Caco-2 (cell line): ENCODE data around the gene XRCC2. TPM values are rescaled to one million over a fixed set of nuclear protein-coding genes. Genes with fewer than 3 reads are reported as not detected.

ENCODE experiments used
- BruUV-seq: library from RNA; stranded (reverse); fragments of 400-500 nt; replicated peaks from 2 replicates; lab custom pipeline; 2021; lab: Mats Ljungman, UMichigan
- CTCF ChIA-PET: fragments of 300-600 bp; sonication (Branson Sonifier 250); formaldehyde crosslinking; loops from one replicate; lab custom pipeline; 2022; ENCODE audit warnings: antibody characterized with exemption; lab: Charles Lee
- POLR2A ChIA-PET: fragments of 300-600 bp; sonication (Branson Sonifier 250); formaldehyde crosslinking; loops from one replicate; lab custom pipeline; 2022; ENCODE audit warnings: antibody characterized with exemption; lab: Charles Lee
- DNase-seq, 2 experiments: peaks; one replicate each; pipeline versions ENCODE4 v3.0.0 to v3.0.0-alpha.2; 2020 to 2022
- H3K27me3 ChIP-seq: replicated peaks from 2 replicates; pipeline ENCODE4 v1.6.0; 2011; ENCODE audit warnings: low read length; ENCODE audit not compliant: control insufficient read depth, insufficient read depth
- H3K36me3 ChIP-seq: 2 replicates; pipeline ENCODE4 v1.5.1; 2011; ENCODE audit warnings: low read length; ENCODE audit not compliant: control insufficient read depth, insufficient read depth
- H3K4me1 ChIP-seq: fragments of 250-450 bp; sonication (Bioruptor Pico); 2 replicates; pipeline ENCODE4 v1.5.1; 2020; ENCODE audit warnings: mild to moderate bottlenecking
- H3K4me3 ChIP-seq: 2 replicates; pipeline ENCODE4 v1.5.1; 2011; ENCODE audit warnings: low read depth, mild to moderate bottlenecking, control low read depth, low read length
- H3K9me3 ChIP-seq: fragments of 250-450 bp; sonication (Bioruptor Pico); 2 replicates; pipeline ENCODE4 v1.5.1; 2020; ENCODE audit warnings: mild to moderate bottlenecking, moderate library complexity
- H3K27ac Mint-ChIP-seq: one replicate; pipeline ENCODE4 v1.8.0; 2022; ENCODE audit warnings: mixed read lengths; ENCODE audit not compliant: unreplicated experiment
- H3K27me3 Mint-ChIP-seq: one replicate; pipeline ENCODE4 v1.8.0; 2022; ENCODE audit warnings: mixed read lengths; ENCODE audit not compliant: insufficient read depth, unreplicated experiment
- H3K36me3 Mint-ChIP-seq: one replicate; pipeline ENCODE4 v1.8.0; 2022; ENCODE audit warnings: mild to moderate bottlenecking, mixed read lengths; ENCODE audit not compliant: insufficient read depth, unreplicated experiment
- H3K4me1 Mint-ChIP-seq: one replicate; pipeline ENCODE4 v1.8.0; 2022; ENCODE audit warnings: low read depth, mixed read lengths; ENCODE audit not compliant: unreplicated experiment
- H3K4me3 Mint-ChIP-seq: one replicate; pipeline ENCODE4 v1.8.0; 2022; ENCODE audit warnings: mild to moderate bottlenecking, moderate library complexity, mixed read lengths; ENCODE audit not compliant: unreplicated experiment
- H3K9me3 Mint-ChIP-seq: one replicate; pipeline ENCODE4 v1.8.0; 2022; ENCODE audit warnings: mixed read lengths; ENCODE audit not compliant: unreplicated experiment
- intact Hi-C: fragments of 100-400 bp; cut with micrococcal nuclease; formaldehyde crosslinking; loops from one replicate; pipeline ENCODE4 v1.10.0; 2022; ENCODE audit not compliant: unreplicated experiment
- total RNA-seq: library from RNA; stranded (reverse); gene quantifications from 2 replicates; pipeline ENCODE4 v1.2.3, GENCODE V29; 2022
- TF ChIP-seq, protein P1 (sequence below), 2 experiments: fragments of 200-600 bp in 1 of 2; IDR thresholded peaks; 1 replicate in 1 of 2; 2 replicates in 1 of 2; pipeline versions ENCODE4 v1.5.1 to v1.8.0; 2011 to 2022; ENCODE audit warnings: antibody characterized with exemption in 1 of 2, control low read depth in 1 of 2, inconsistent platforms in 1 of 2, low read depth in 1 of 2, low read length in 1 of 2, mild to moderate bottlenecking in 1 of 2, moderate library complexity in 1 of 2; ENCODE audit not compliant: insufficient read depth in 1 of 2, severe bottlenecking in 1 of 2, unreplicated experiment in 1 of 2

XRCC2 gene
- total RNA-seq, 1 experiment from 2014 or later = 18.5 TPM

DNA sequence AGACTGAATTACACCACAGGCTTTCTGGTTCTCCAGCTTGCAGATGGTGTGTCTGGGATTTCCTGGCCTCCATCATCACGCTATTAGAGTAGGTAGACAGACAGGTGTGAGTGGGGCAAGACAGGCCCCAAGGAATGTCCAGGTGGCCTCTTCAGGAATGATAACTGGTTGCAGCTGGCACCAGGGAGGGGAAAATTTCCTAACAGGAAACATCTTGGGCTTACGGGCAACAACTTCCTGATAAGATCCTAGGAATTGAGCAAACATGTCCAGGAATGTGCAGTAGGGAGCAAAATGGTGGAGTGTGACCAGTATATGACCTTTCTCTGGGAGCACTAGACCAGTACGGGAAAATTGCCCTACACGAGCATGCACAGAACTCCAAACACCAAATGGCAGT is 11.3 kb downstream of the XRCC2 start:
- TF ChIP-seq, protein P1, sequence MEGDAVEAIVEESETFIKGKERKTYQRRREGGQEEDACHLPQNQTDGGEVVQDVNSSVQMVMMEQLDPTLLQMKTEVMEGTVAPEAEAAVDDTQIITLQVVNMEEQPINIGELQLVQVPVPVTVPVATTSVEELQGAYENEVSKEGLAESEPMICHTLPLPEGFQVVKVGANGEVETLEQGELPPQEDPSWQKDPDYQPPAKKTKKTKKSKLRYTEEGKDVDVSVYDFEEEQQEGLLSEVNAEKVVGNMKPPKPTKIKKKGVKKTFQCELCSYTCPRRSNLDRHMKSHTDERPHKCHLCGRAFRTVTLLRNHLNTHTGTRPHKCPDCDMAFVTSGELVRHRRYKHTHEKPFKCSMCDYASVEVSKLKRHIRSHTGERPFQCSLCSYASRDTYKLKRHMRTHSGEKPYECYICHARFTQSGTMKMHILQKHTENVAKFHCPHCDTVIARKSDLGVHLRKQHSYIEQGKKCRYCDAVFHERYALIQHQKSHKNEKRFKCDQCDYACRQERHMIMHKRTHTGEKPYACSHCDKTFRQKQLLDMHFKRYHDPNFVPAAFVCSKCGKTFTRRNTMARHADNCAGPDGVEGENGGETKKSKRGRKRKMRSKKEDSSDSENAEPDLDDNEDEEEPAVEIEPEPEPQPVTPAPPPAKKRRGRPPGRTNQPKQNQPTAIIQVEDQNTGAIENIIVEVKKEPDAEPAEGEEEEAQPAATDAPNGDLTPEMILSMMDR (IDR thresholded peaks at IDR 0.05; ENCODE audit: insufficient read depth in 1 of 2, low read depth in 1 of 2, low read length in 1 of 2, severe bottlenecking in 1 of 2, unreplicated experiment in 1 of 2) = no peak
- no peaks in the 10 kb centered on the region for H3K9me3 Mint-ChIP-seq
- ChIA-PET CTCF (interaction anchor here (0.6 kb wide), 1 partner anchor 228 kb away, joined by 4 read pairs; no protein-coding TSS in a partner anchor), POLR2A (no interaction called here)
- 0 out of 2 replicates have a peak, but pooled peaks cover 1% of the 10 kb centered on the region for H3K36me3 ChIP-seq
- H3K4me3 Mint-ChIP-seq = peak overlapping the region; percentile 3
- intact Hi-C loops = loop anchor here (1.0 kb wide), 1 partner anchor 12 kb away; the partner anchor contains the start of gene XRCC2
- H3K36me3 Mint-ChIP-seq = peaks cover 51% of the 10 kb centered on the region
- no peak overlapping the region for H3K4me3 ChIP-seq
- peak; percentile 77 to 89 for DNase-seq
- no peaks in the 10 kb centered on the region for H3K27me3 Mint-ChIP-seq
- no peaks in the 10 kb centered on the region for H3K27me3 ChIP-seq
- H3K4me1 Mint-ChIP-seq = peaks cover 12% of the 10 kb centered on the region
- H3K27ac Mint-ChIP-seq = peak overlapping the region; percentile 53
- H3K9me3 ChIP-seq = no peaks in the 10 kb centered on the region
- H3K4me1 ChIP-seq = peaks cover 20% of the 10 kb centered on the region
- BruUV-seq = no TSS peak

DNA sequence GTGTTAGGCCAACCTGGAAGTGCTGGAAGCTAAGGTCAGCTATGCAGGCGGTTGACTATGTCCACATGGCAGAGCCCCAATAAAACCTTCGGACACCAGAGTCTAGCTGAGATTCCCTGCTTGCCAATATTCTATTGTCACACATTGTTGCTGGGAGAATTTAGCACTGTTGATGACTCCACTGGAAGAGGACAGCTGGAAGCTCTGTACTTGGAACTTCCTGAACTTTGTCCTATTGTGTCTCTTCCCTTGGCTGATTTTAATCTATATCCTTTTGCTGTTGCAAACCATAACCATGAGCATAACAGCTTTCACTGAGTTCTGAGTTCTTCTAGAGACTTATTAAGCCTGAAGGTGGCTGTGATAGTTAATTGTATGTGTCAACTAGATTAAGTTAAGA is 12.0 kb downstream of the XRCC2 start:
- Histone ChIP-seq H3K4me1 (peaks cover 20% of the 10 kb centered on the region), H3K27me3 (no peaks in the 10 kb centered on the region), H3K9me3 (no peaks in the 10 kb centered on the region), H3K36me3 (0 out of 2 replicates have a peak, but pooled peaks cover 1% of the 10 kb centered on the region), H3K4me3 (no peak overlapping the region)
- intact Hi-C loops = loop anchor here (1.0 kb wide), 1 partner anchor 12 kb away; the partner anchor contains the start of gene XRCC2
- ChIA-PET POLR2A (interaction anchor here (0.6 kb wide), 1 partner anchor 169 kb away, joined by 4 read pairs; no protein-coding TSS in a partner anchor), CTCF (interaction anchor here (0.6 kb wide), 1 partner anchor 228 kb away, joined by 4 read pairs; no protein-coding TSS in a partner anchor)
- peak in 1 of 2 experiments; percentile 46 for DNase-seq
- peak overlapping the region; percentile 53 for H3K27ac Mint-ChIP-seq
- no TSS peak for BruUV-seq
- TF ChIP-seq, protein P1 (IDR thresholded peaks at IDR 0.05; ENCODE audit: insufficient read depth in 1 of 2, low read depth in 1 of 2, low read length in 1 of 2, severe bottlenecking in 1 of 2, unreplicated experiment in 1 of 2) = no peak
- no peaks in the 10 kb centered on the region for H3K27me3 Mint-ChIP-seq
- H3K36me3 Mint-ChIP-seq = peaks cover 53% of the 10 kb centered on the region
- H3K4me1 Mint-ChIP-seq = peaks cover 12% of the 10 kb centered on the region
- H3K9me3 Mint-ChIP-seq = no peaks in the 10 kb centered on the region
- H3K4me3 Mint-ChIP-seq = no peak overlapping the region

DNA sequence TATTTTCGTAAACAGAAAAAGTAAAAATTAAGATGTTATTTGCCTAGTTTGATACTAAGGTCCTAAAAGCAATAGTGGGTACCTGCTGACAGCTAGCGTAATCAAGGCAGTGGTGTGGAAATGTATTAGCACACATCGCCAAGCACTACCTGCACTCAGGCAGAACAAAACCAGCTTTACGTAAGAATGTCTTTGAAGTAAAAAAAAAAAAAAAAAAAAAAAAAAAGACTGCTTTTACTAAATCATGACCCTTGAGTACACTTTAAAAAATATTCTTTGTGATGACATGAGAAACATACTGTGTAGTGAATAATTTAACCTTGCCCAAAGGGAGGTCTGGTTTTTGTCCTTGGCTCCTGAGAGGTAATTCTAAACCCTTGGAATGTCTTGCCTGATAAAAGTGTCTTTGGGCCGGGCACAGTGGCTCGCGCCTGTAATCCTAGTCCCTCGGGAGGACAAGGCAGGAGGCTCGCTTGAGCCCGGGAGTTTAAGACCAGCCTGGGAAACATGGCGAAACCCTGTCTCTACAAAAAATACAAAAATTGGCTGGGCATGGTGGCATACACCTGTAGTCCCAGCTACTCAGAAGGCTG is 12.7 kb downstream of the XRCC2 start:
- ChIA-PET CTCF (no interaction called here), POLR2A (no interaction called here)
- no peak overlapping the region for H3K27ac Mint-ChIP-seq
- H3K36me3 Mint-ChIP-seq = peaks cover 59% of the 10 kb centered on the region
- H3K4me3 Mint-ChIP-seq = no peak overlapping the region
- no peaks in the 10 kb centered on the region for H3K27me3 Mint-ChIP-seq
- intact Hi-C loops = no loop called here
- H3K4me1 Mint-ChIP-seq = peaks cover 12% of the 10 kb centered on the region
- Histone ChIP-seq H3K4me1 (peaks cover 20% of the 10 kb centered on the region), H3K9me3 (no peaks in the 10 kb centered on the region), H3K4me3 (no peak overlapping the region), H3K27me3 (no peaks in the 10 kb centered on the region), H3K36me3 (0 out of 2 replicates have a peak, but pooled peaks cover 1% of the 10 kb centered on the region)
- no peak for DNase-seq
- no peaks in the 10 kb centered on the region for H3K9me3 Mint-ChIP-seq
- BruUV-seq = no TSS peak
- TF ChIP-seq, protein P1 (IDR thresholded peaks at IDR 0.05; ENCODE audit: insufficient read depth in 1 of 2, low read depth in 1 of 2, low read length in 1 of 2, severe bottlenecking in 1 of 2, unreplicated experiment in 1 of 2) = no peak
